HepG2 (cell line): ENCODE data around the gene CPPED1. TPM values are rescaled to one million over a fixed set of nuclear protein-coding genes. Genes with fewer than 3 reads are reported as not detected.
"Not testable (repeated sequence)": the region's sequence is repeated elsewhere in the genome, so short reads cannot be mapped to it uniquely, and the experiment has no call there.

ENCODE experiments used
- FOXA1 ChIP-seq, 2 experiments: fragments of 450-650 bp in 1 of 2; sonication (generic) in 1 of 2; formaldehyde crosslinking in 1 of 2; IDR thresholded peaks; 2 replicates each; pipeline versions ENCODE4 v1.4.0 to v1.6.1; 2016 to 2020; ENCODE audit warnings: missing genetic modification reagents in 1 of 2
- HDAC1 ChIP-seq: sonication (generic); formaldehyde crosslinking; IDR thresholded peaks from 2 replicates; pipeline ENCODE4 v1.5.1; 2020; ENCODE audit warnings: mild to moderate bottlenecking, missing genetic modification reagents
- HMG20B ChIP-seq: conservative IDR thresholded peaks from 2 replicates; pipeline ENCODE4 v1.6.1; 2016; ENCODE audit warnings: missing genetic modification reagents, missing compliant biosample characterization
- HNF4A ChIP-seq: sonication (generic); formaldehyde crosslinking; IDR thresholded peaks from 2 replicates; pipeline ENCODE4 v1.4.0; 2020; ENCODE audit warnings: missing genetic modification reagents
- NR2F6 ChIP-seq, 2 experiments: IDR thresholded peaks; 2 replicates each; pipeline ENCODE4 v1.6.1; 2016; ENCODE audit warnings: antibody characterized with exemption in 1 of 2, mild to moderate bottlenecking in 1 of 2
- ZNF333 ChIP-seq: sonication (generic); formaldehyde crosslinking; IDR thresholded peaks from 2 replicates; pipeline ENCODE4 v1.4.0; 2020; ENCODE audit warnings: mild to moderate bottlenecking, missing genetic modification reagents, borderline replicate concordance
- ZNF614 ChIP-seq: IDR thresholded peaks from 2 replicates; pipeline ENCODE4 v1.6.1; 2018; ENCODE audit warnings: missing biosample characterization, missing genetic modification reagents, inconsistent platforms, borderline replicate concordance
- polyA plus RNA-seq, 8 experiments: library from polyadenylated mRNA; depleted of rRNA in 3 of 8; stranded (reverse) in 7 of 8; unstranded in 1 of 8; fragments of >200 nt; fragmentation: Illumina TruSeq in 4 of 8; extraction: Trizol in 4 of 8; gene quantifications; 2 replicates each; pipeline versions ENCODE4 v1.2.1 to v1.2.3, GENCODE V29; 2011 to 2016; ENCODE audit warnings: low read depth in 4 of 8, missing spikeins in 1 of 8, mixed read lengths in 1 of 8; ENCODE audit not compliant: insufficient read depth in 1 of 8
- total RNA-seq, 5 experiments: library from RNA; depleted of rRNA; stranded (reverse); fragments of >200 nt; fragmentation: Illumina TruSeq; extraction: Trizol; gene quantifications; 2 replicates each; pipeline ENCODE4 v1.2.3, GENCODE V29; 2016; ENCODE audit warnings: low read depth in 1 of 5
- TF ChIP-seq, protein P1 (sequence below): sonication (generic); formaldehyde crosslinking; conservative IDR thresholded peaks from 2 replicates; pipeline ENCODE4 v1.4.0; 2020; ENCODE audit warnings: mild to moderate bottlenecking, missing genetic modification reagents, moderate library complexity
- TF ChIP-seq, protein P2 (sequence below): sonication (generic); formaldehyde crosslinking; IDR thresholded peaks from 2 replicates; pipeline ENCODE4 v1.4.0; 2020; ENCODE audit warnings: mild to moderate bottlenecking, missing genetic modification reagents
- TF ChIP-seq, protein P3 (sequence below): sonication (generic); formaldehyde crosslinking; IDR thresholded peaks from 2 replicates; pipeline ENCODE4 v1.4.0; 2020; ENCODE audit warnings: missing genetic modification reagents
- TF ChIP-seq, protein P4 (sequence below): sonication (generic); formaldehyde crosslinking; IDR thresholded peaks from 2 replicates; pipeline ENCODE4 v1.4.0; 2020; ENCODE audit warnings: low read depth, missing genetic modification reagents
- TF ChIP-seq, protein P5 (sequence below): sonication (generic); formaldehyde crosslinking; conservative IDR thresholded peaks from 2 replicates; pipeline ENCODE4 v1.8.1; 2023; ENCODE audit warnings: missing genetic modification reagents
- TF ChIP-seq, protein P6 (sequence below): IDR thresholded peaks from 2 replicates; pipeline ENCODE4 v1.6.1; 2016; ENCODE audit warnings: low read depth, borderline replicate concordance

CPPED1 gene
- total and polyA plus RNA-seq, 2 of the 13 experiments (the other 11 are each of a cell fraction or from before 2014, with no cell fraction given), result 66.6 to 71.3 TPM

DNA sequence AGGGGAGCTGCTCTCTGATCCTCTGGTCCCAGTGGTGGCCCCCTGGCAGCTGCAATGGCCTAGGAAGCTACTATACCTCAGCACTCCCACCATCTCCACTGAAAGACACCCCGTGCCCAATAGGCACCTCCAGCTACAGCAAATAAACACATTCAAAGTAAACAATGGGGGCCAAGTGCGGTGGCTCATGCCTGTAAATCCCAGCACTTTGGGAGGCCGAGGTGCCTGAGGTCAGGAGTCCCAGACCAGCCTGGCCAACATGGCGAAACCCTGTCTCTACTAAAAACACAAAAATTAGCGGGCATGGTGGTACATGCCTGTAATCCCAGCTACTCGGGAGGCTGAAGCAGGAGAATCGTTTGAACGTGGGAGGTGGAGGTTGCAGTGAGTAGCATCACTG, 3.7 kb downstream of the CPPED1 start (continued):
- TF ChIP-seq, protein P1, sequence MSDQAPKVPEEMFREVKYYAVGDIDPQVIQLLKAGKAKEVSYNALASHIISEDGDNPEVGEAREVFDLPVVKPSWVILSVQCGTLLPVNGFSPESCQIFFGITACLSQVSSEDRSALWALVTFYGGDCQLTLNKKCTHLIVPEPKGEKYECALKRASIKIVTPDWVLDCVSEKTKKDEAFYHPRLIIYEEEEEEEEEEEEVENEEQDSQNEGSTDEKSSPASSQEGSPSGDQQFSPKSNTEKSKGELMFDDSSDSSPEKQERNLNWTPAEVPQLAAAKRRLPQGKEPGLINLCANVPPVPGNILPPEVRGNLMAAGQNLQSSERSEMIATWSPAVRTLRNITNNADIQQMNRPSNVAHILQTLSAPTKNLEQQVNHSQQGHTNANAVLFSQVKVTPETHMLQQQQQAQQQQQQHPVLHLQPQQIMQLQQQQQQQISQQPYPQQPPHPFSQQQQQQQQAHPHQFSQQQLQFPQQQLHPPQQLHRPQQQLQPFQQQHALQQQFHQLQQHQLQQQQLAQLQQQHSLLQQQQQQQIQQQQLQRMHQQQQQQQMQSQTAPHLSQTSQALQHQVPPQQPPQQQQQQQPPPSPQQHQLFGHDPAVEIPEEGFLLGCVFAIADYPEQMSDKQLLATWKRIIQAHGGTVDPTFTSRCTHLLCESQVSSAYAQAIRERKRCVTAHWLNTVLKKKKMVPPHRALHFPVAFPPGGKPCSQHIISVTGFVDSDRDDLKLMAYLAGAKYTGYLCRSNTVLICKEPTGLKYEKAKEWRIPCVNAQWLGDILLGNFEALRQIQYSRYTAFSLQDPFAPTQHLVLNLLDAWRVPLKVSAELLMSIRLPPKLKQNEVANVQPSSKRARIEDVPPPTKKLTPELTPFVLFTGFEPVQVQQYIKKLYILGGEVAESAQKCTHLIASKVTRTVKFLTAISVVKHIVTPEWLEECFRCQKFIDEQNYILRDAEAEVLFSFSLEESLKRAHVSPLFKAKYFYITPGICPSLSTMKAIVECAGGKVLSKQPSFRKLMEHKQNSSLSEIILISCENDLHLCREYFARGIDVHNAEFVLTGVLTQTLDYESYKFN (CRISPR knock-in tag), result peak; percentile 38; the same call in 1 of the 2 replicates
- TF ChIP-seq ZNF614 (CRISPR knock-in tag), result 0 out of 2 replicates have a peak, but pooled peaks have one; percentile 28
- TF ChIP-seq, protein P2, sequence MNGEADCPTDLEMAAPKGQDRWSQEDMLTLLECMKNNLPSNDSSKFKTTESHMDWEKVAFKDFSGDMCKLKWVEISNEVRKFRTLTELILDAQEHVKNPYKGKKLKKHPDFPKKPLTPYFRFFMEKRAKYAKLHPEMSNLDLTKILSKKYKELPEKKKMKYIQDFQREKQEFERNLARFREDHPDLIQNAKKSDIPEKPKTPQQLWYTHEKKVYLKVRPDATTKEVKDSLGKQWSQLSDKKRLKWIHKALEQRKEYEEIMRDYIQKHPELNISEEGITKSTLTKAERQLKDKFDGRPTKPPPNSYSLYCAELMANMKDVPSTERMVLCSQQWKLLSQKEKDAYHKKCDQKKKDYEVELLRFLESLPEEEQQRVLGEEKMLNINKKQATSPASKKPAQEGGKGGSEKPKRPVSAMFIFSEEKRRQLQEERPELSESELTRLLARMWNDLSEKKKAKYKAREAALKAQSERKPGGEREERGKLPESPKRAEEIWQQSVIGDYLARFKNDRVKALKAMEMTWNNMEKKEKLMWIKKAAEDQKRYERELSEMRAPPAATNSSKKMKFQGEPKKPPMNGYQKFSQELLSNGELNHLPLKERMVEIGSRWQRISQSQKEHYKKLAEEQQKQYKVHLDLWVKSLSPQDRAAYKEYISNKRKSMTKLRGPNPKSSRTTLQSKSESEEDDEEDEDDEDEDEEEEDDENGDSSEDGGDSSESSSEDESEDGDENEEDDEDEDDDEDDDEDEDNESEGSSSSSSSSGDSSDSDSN (CRISPR knock-in tag), result 0 out of 2 replicates have a peak, but pooled peaks have one; percentile 19
- TF ChIP-seq, protein P3, sequence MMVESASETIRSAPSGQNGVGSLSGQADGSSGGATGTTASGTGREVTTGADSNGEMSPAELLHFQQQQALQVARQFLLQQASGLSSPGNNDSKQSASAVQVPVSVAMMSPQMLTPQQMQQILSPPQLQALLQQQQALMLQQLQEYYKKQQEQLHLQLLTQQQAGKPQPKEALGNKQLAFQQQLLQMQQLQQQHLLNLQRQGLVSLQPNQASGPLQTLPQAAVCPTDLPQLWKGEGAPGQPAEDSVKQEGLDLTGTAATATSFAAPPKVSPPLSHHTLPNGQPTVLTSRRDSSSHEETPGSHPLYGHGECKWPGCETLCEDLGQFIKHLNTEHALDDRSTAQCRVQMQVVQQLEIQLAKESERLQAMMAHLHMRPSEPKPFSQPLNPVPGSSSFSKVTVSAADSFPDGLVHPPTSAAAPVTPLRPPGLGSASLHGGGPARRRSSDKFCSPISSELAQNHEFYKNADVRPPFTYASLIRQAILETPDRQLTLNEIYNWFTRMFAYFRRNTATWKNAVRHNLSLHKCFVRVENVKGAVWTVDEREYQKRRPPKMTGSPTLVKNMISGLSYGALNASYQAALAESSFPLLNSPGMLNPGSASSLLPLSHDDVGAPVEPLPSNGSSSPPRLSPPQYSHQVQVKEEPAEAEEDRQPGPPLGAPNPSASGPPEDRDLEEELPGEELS, result peak; percentile 80
- 0 out of 2 replicates have a peak, but pooled peaks have one; percentile 31 for TF ChIP-seq ZNF333
- TF ChIP-seq NR2F6 (IDR thresholded peaks at IDR 0.05), result peak; percentile 61
- TF ChIP-seq NR2F6 (CRISPR knock-in tag; IDR thresholded peaks at IDR 0.05), result peak; percentile 70
- 0 out of 2 replicates have a peak, but pooled peaks have one; percentile 48 for TF ChIP-seq HMG20B (CRISPR knock-in tag)
- TF ChIP-seq, protein P4, sequence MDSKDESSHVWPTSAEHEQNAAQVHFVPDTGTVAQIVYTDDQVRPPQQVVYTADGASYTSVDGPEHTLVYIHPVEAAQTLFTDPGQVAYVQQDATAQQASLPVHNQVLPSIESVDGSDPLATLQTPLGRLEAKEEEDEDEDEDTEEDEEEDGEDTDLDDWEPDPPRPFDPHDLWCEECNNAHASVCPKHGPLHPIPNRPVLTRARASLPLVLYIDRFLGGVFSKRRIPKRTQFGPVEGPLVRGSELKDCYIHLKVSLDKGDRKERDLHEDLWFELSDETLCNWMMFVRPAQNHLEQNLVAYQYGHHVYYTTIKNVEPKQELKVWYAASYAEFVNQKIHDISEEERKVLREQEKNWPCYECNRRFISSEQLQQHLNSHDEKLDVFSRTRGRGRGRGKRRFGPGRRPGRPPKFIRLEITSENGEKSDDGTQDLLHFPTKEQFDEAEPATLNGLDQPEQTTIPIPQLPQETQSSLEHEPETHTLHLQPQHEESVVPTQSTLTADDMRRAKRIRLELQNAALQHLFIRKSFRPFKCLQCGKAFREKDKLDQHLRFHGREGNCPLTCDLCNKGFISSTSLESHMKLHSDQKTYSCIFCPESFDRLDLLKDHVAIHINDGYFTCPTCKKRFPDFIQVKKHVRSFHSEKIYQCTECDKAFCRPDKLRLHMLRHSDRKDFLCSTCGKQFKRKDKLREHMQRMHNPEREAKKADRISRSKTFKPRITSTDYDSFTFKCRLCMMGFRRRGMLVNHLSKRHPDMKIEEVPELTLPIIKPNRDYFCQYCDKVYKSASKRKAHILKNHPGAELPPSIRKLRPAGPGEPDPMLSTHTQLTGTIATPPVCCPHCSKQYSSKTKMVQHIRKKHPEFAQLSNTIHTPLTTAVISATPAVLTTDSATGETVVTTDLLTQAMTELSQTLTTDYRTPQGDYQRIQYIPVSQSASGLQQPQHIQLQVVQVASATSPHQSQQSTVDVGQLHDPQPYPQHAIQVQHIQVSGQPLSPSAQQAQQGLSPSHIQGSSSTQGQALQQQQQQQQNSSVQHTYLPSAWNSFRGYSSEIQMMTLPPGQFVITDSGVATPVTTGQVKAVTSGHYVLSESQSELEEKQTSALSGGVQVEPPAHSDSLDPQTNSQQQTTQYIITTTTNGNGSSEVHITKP (CRISPR knock-in tag), result peak; percentile 80; the same call in 1 of the 2 replicates
- TF ChIP-seq, protein P5, sequence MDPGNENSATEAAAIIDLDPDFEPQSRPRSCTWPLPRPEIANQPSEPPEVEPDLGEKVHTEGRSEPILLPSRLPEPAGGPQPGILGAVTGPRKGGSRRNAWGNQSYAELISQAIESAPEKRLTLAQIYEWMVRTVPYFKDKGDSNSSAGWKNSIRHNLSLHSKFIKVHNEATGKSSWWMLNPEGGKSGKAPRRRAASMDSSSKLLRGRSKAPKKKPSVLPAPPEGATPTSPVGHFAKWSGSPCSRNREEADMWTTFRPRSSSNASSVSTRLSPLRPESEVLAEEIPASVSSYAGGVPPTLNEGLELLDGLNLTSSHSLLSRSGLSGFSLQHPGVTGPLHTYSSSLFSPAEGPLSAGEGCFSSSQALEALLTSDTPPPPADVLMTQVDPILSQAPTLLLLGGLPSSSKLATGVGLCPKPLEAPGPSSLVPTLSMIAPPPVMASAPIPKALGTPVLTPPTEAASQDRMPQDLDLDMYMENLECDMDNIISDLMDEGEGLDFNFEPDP (CRISPR knock-in tag), result 0 out of 2 replicates have a peak, but pooled peaks have one; percentile 76
- peak; percentile 41 for TF ChIP-seq HNF4A
- TF ChIP-seq HDAC1, result 0 out of 2 replicates have a peak, but pooled peaks have one; percentile 21
- TF ChIP-seq, protein P6, sequence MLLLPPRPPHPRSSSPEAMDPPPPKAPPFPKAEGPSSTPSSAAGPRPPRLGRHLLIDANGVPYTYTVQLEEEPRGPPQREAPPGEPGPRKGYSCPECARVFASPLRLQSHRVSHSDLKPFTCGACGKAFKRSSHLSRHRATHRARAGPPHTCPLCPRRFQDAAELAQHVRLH (CRISPR knock-in tag), result peak; percentile 46; the same call in 1 of the 2 replicates
- not testable (repeated sequence) for TF ChIP-seq FOXA1 (IDR thresholded peaks at IDR 0.05)
- peak; percentile 74 for TF ChIP-seq FOXA1 (CRISPR knock-in tag; IDR thresholded peaks at IDR 0.05)
